MCF 10A (cell line): ENCODE measurements around the gene CCNL1. TPM values are rescaled to one million over a fixed set of nuclear protein-coding genes. Genes with fewer than 3 reads are reported as not detected.

Experiments used
- BruUV-seq: library from RNA; stranded (reverse); fragments of 400-500 nt; replicated peaks from 2 replicates; lab custom pipeline; 2021; lab: Mats Ljungman, UMichigan
- CTCF ChIA-PET: fragments of 300-600 bp; sonication (Branson Sonifier 250); formaldehyde crosslinking; extraction: SDS; loops from one replicate; lab custom pipeline; 2021; ENCODE audit warnings: antibody characterized with exemption, inconsistent platforms; lab: Yijun Ruan, JAX
- POLR2A ChIA-PET: fragments of 300-600, 350-650 bp; sonication (Branson Sonifier 250); formaldehyde crosslinking; extraction: SDS; loops from one replicate; lab custom pipeline; 2020; ENCODE audit warnings: antibody characterized with exemption, inconsistent platforms; lab: Yijun Ruan, JAX
- DNase-seq: peaks from one replicate; pipeline ENCODE4 v3.0.0-alpha.2; 2018; ENCODE audit not compliant: unreplicated experiment
- H3K27ac Mint-ChIP-seq: one replicate; pipeline ENCODE4 v1.8.0; 2022; ENCODE audit warnings: mild to moderate bottlenecking, low read depth, mixed read lengths; ENCODE audit not compliant: unreplicated experiment
- H3K27me3 Mint-ChIP-seq: one replicate; pipeline ENCODE4 v1.8.0; 2022; ENCODE audit warnings: mixed read lengths; ENCODE audit not compliant: insufficient read depth, unreplicated experiment
- H3K36me3 Mint-ChIP-seq: one replicate; pipeline ENCODE4 v1.8.0; 2022; ENCODE audit warnings: mild to moderate bottlenecking, moderate library complexity, mixed read lengths; ENCODE audit not compliant: insufficient read depth, unreplicated experiment
- H3K4me1 Mint-ChIP-seq: one replicate; pipeline ENCODE4 v1.8.0; 2022; ENCODE audit warnings: mixed read lengths; ENCODE audit not compliant: insufficient read depth, unreplicated experiment
- H3K4me3 Mint-ChIP-seq: one replicate; pipeline ENCODE4 v1.8.0; 2022; ENCODE audit warnings: mild to moderate bottlenecking, moderate library complexity, mixed read lengths; ENCODE audit not compliant: unreplicated experiment
- H3K9me3 Mint-ChIP-seq: one replicate; pipeline ENCODE4 v1.8.0; 2022; ENCODE audit warnings: mixed read lengths; ENCODE audit not compliant: unreplicated experiment
- CTCF ChIP-seq: fragments of 200-600 bp; IDR thresholded peaks from one replicate; pipeline ENCODE4 v1.8.0; 2022; ENCODE audit warnings: antibody characterized with exemption, mild to moderate bottlenecking; ENCODE audit not compliant: unreplicated experiment
- intact Hi-C: fragments of 100-400 bp; cut with micrococcal nuclease; formaldehyde crosslinking; loops from 2 replicates; pipeline ENCODE4 v1.14.1; 2022
- total RNA-seq: library from RNA; stranded (reverse); gene quantifications from 2 replicates; pipeline ENCODE4 v1.2.3, GENCODE V29; 2022

Gene CCNL1
- total RNA-seq, 1 experiment from 2014 or later, result 103 TPM

- Mint-ChIP-seq H3K4me3 (peak overlapping the region; percentile 47), H3K27ac (no peak overlapping the region), H3K36me3 (no peaks in the 10 kb centered on the region), H3K27me3 (no peaks in the 10 kb centered on the region), H3K4me1 (peaks cover 6% of the 10 kb centered on the region), H3K9me3 (no peaks in the 10 kb centered on the region)
- intact Hi-C loops, result no loop called here
- no peak for DNase-seq
- no TSS peak for BruUV-seq
- ChIA-PET POLR2A (interaction anchor here (1.6 to 7.5 kb wide), 3 partner anchors 12 to 618 kb away, joined by 7 to 618 read pairs (median 56); partner anchors contain the start of genes CCNL1 and SSR3), CTCF (no interaction called here)
- TF ChIP-seq CTCF, result no peak
Observed at GRCh38 chr3:157172746-157173145, 12.8 kb upstream of the CCNL1 start.

- ChIA-PET POLR2A (interaction anchor here (1.1 to 7.5 kb wide), 2 partner anchors 10 to 354 kb away, joined by 4 to 618 read pairs; partner anchors contain the start of gene CCNL1), CTCF (no interaction called here)
- TF ChIP-seq CTCF, result no peak
- Mint-ChIP-seq H3K4me1 (peaks cover 1% of the 10 kb centered on the region), H3K9me3 (no peaks in the 10 kb centered on the region), H3K4me3 (no peak overlapping the region), H3K27ac (no peak overlapping the region), H3K36me3 (no peaks in the 10 kb centered on the region), H3K27me3 (no peaks in the 10 kb centered on the region)
- no peak for DNase-seq
- intact Hi-C loops, result no loop called here
- no TSS peak for BruUV-seq
Observed at GRCh38 chr3:157170861-157171260, 10.9 kb upstream of the CCNL1 start.

- POLR2A ChIA-PET, result interaction anchor here (0.6 to 3.0 kb wide), 2 partner anchors 7 to 45 kb away, joined by 3 to 32 read pairs; partner anchors contain the start of gene CCNL1
Observed at GRCh38 chr3:157167371-157168042, 7.6 kb upstream of the CCNL1 start.

More at GRCh38 chr3:157167371-157168042, 7.6 kb upstream of the CCNL1 start:
- DNase-seq, result no peak
- Mint-ChIP-seq H3K4me3 (no peak overlapping the region), H3K9me3 (no peaks in the 10 kb centered on the region), H3K27me3 (no peaks in the 10 kb centered on the region), H3K4me1 (no peaks in the 10 kb centered on the region), H3K27ac (no peak overlapping the region), H3K36me3 (peaks cover 10% of the 10 kb centered on the region)
- no TSS peak for BruUV-seq
- intact Hi-C loops, result no loop called here
- no peak for TF ChIP-seq CTCF
- CTCF ChIA-PET, result no interaction called here
